Lung microvascular endothelial cell (primary cell): ENCODE measurements around the gene ABCB4. TPM values are rescaled to one million over a fixed set of nuclear protein-coding genes. Genes with fewer than 3 reads are reported as not detected.

Source experiments
- DNase-seq, 2 donors: peaks; one replicate each; pipeline versions ENCODE4 v3.0.0 to v3.0.0-alpha.2; 2010; ENCODE audit warnings: low read depth in 2 of 2
- total RNA-seq: library from RNA; depleted of rRNA; stranded (reverse); fragments of >200 nt; gene quantifications from 2 replicates; pipeline ENCODE4 v1.2.1, GENCODE V29; 2014

Gene ABCB4
- total RNA-seq, 1 donor from 2014 or later, result not detected

GRCh38 chr7:87424075-87424474, 51.4 kb downstream of the ABCB4 start:
- DNase-seq, result no peak

DNA sequence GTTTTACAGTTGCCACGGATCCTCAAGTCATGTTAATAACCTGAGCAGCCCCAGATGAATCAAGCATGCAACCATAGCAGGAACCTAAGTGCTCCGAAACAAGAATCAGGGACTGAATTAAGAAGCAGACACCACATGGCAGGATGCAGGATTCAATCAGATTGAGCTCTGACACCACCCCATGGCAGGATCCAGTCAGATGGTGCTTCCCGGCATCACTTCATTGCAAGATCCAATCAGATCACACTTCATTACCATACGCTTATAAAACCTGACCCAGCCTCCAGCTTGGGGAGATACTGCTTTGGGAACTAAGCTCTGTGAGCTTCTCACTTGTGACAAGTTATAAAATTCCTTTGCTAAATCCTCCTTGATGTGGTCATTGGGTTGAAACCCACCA, 55.3 kb downstream of the ABCB4 start:
- no peak for DNase-seq

GRCh38 chr7:87416682-87417587, 58.5 kb downstream of the ABCB4 start:
- peak; percentile 74 to 79 for DNase-seq

- no peak for DNase-seq
Measured at GRCh38 chr7:87414794-87415188, 60.7 kb downstream of the ABCB4 start.

- peak in 1 of 2 donors; percentile 37 for DNase-seq
Measured at GRCh38 chr7:87413951-87414793, 61.3 kb downstream of the ABCB4 start.

DNA sequence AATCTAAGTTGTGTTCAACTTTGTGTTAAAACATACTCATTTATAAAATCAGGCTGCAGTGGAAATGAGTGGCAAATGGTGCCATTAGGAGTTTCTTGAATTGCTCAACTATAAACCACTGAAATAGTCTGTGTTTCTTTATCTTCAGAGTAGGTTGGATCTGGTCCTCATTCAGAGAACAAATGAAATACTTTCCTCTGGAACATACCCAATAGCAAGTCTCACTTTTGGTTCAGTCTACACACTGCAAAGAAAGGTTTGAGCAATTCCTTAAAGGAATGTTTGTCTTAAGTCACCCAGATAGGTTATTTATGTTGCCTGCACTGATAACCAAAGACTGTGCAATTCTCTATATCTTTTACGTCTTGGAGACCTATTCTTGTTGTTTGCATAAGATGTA, 62.5 kb downstream of the ABCB4 start:
- no peak for DNase-seq

GRCh38 chr7:87411186-87411585, 64.3 kb downstream of the ABCB4 start:
- DNase-seq, result no peak

DNA sequence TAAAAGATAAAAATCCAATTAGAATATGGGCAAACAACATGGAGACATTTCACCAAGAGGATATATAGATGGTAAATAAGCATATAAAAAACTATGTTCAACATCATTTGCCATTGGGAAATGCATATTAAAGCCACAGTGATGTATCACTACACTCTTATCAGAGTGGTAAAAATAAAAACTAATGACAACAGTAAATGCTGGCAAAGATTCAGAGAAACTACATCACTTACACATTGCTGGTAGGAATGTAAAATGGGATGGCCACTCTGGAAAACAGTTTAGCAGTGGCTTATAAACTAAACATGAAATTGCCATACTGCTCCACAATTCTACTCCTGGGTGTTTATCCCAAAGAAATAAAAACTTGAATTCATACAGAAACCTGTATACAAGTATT, 70.8 kb downstream of the ABCB4 start:
- no peak for DNase-seq

DNA sequence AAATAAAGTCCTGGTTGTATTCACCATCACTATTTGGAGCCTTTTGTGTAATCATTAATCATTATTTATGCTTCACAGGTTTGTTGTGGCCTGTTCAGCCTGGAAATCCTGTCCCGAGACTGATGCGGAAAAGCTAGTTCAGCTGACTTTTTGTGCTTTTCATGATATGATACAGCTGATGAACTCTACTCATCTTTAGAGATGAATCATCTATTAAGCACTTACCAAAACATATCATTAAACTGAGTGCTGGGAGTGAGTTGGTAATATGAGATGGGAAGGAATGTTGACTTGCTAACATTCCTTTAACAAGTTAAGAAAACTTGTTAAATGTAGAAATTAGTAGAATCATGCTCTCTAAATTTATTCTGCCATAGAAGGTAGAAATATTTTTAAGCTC, 77.0 kb downstream of the ABCB4 start:
- DNase-seq, result peak in 1 of 2 donors; percentile 2

DNA sequence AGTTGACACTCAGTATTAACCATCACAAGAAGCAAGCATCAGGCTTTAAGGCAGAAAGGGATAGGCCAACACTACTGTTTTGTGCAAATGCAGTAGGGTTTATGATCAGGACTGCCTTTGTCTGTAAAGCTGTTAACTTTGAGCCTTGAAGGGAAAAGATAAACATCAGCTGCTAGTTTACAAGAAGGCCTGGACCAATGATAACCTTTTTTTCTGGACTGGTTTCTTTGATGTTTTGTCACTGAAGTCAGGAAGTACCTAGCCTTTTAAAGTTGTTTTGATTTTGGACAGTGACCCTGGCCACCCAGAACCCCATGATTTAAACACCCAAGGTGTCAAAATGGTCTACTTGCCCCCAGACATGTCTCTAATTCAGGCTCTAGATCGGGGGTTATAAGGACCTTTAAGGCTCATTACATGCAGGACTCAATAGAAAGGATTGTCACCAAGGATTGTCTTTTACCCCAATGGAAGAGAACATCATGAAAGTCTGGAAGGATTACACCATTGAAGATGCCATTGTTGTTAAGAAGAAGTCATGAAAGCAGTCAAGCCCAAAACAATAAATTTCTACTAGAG, 79.9 kb downstream of the ABCB4 start:
- no peak for DNase-seq

- no peak for DNase-seq
Measured at GRCh38 chr7:87391020-87391701, 84.3 kb downstream of the ABCB4 start.

GRCh38 chr7:87380905-87381304, 94.6 kb downstream of the ABCB4 start:
- no peak for DNase-seq

DNA sequence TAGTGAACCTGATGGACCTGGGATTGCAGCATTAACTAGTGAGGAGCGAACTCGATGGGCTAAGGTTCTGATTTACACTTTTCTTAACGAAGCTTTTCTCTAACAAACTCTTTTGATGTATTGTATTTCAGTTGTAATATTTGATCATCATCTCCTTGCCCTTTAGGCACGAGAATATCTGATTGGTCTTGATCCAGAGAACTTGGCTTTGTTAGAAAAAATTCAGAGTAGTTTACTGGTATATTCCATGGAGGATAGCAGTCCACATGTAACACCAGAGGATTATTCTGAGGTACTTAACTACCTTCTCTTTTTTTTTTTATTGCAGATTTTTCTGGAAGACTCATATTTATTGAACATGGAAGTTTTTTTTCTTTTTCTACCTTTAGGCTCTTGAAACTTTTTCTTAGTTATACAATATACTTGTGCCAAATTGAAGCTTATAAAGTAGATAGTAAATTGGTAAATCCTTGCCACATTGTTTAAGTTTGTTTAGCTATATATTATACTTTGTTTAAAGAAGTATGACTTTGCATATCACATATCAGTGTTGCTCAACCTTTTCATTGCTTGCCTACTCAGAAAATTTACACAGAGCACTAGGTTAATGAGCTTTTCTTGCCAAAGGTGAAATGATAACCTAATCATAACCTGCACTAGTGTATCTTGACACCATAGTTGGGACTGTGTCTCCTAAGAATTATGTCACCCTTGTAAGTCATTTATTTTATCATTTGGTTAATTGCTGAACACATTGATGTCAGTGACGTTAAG, 99.6 kb downstream of the ABCB4 start:
- no peak for DNase-seq

GRCh38 chr7:87370660-87371180, 104.8 kb downstream of the ABCB4 start:
- DNase-seq, result peak; percentile 26 to 32

- DNase-seq, result no peak
Measured at GRCh38 chr7:87369216-87369615, 106.3 kb downstream of the ABCB4 start.

- no peak for DNase-seq
Measured at GRCh38 chr7:87364246-87364645, 111.2 kb downstream of the ABCB4 start.

GRCh38 chr7:87363342-87363741, 112.1 kb downstream of the ABCB4 start:
- no peak for DNase-seq

- no peak for DNase-seq
Measured at GRCh38 chr7:87361320-87361719, 114.2 kb downstream of the ABCB4 start.

DNA sequence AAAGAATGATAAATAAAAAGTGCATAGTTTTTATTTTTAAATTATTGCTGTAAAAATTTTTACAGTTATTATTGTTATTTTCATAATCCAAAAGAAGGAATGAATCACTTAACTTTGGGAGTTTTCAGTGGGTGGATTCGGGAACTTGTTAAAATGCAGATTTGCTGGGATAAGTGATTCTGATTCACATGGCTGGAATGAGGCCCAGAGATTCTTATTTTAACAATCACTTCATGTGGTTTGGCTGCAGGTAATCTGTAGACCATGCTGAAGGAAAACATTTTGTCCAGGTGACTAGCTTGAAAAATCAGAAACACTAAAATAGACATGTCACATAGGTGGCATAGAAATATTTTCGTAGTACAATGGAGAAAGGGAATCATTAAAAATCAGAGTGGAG, 116.1 kb downstream of the ABCB4 start:
- no peak for DNase-seq

DNA sequence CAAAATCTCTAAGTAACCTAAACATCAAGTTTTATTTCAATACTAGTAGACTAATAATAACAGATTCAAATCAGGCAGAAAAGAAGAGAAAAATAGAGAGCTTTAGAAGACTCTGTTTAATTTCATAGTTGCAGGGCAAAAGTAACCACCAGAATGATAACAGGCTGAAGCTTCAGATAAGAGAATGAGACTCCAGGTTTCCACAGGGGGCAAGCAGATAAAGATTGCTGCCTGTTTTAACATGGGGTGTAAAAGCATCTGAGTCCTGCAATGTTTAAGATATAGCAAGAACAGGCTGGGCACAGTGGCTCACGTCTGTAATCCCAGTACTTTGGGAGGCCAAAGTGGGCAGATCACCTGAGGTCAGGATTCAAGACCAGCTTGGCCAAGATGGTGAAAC, 119.0 kb downstream of the ABCB4 start:
- no peak for DNase-seq

GRCh38 chr7:87354749-87355148, 120.7 kb downstream of the ABCB4 start:
- DNase-seq, result peak in 1 of 2 donors; percentile 4
